Body of pancreas (tissue), 4 donors: ENCODE results near the gene FCRLB. TPM values are rescaled to one million over a fixed set of nuclear protein-coding genes. Genes with fewer than 3 reads are reported as not detected.
"Not testable (repeated sequence)": the region's sequence is repeated elsewhere in the genome, so short reads cannot be mapped to it uniquely, and the experiment has no call there.

Source experiments
- ATAC-seq: fragments of 150-250 bp; one replicate; pipeline ENCODE4 v1.9.1; 2016
- DNase-seq, 4 donors: peaks; one replicate each; pipeline ENCODE4 v3.0.0-alpha.2; 2019
- H3K27ac ChIP-seq, 4 donors: fragments of 200-600 bp; sonication (generic); 1 replicate in 3 of 4; 2 replicates in 1 of 4; pipeline versions ENCODE4 v1.5.1 to v1.6.1; 2016 to 2019; ENCODE audit warnings: mild to moderate bottlenecking in 1 of 4, mixed read lengths in 1 of 4, moderate library complexity in 1 of 4
- H3K27me3 ChIP-seq, 2 donors: fragments of 200-600 bp; sonication (generic); one replicate each; pipeline ENCODE4 v1.6.0; 2016; ENCODE audit warnings: mild to moderate bottlenecking in 1 of 2
- H3K36me3 ChIP-seq, 2 donors: fragments of 200-600 bp; sonication (generic); replicated peaks in 1 of 2; 2 replicates each; pipeline ENCODE4 v1.5.1; 2016; ENCODE audit warnings: low read depth in 2 of 2; ENCODE audit not compliant: insufficient read depth in 1 of 2
- H3K4me1 ChIP-seq: fragments of 200-600 bp; sonication (generic); one replicate; pipeline ENCODE4 v1.6.0; 2016
- H3K4me3 ChIP-seq, 2 donors: fragments of 200-600 bp; sonication (generic); 1 replicate in 1 of 2; 2 replicates in 1 of 2; pipeline ENCODE4 v1.5.1; 2016 to 2019
- H3K9me3 ChIP-seq, 3 donors: fragments of 200-600 bp; sonication (generic); 1 replicate in 2 of 3; 2 replicates in 1 of 3; pipeline ENCODE4 v1.5.1; 2016
- POLR2A ChIP-seq, 3 donors: fragments of 450-650 bp; IDR thresholded peaks; one replicate each; pipeline ENCODE4 v1.6.1; 2016; ENCODE audit warnings: antibody characterized with exemption in 3 of 3, mild to moderate bottlenecking in 2 of 3
- WGBS, 2 donors: methylation state at CpG; one replicate each; pipeline ENCODE4 v1.1.5; 2017; 5-methylcytosine and 5-hydroxymethylcytosine counted together
- intact Hi-C: fragments of 100-400 bp; cut with DNase I; formaldehyde crosslinking; loops from one replicate; pipeline ENCODE4 v1.15.1; 2023
- total RNA-seq, 2 donors: library from RNA; depleted of rRNA; stranded (reverse); fragments of >200 nt; gene quantifications; one replicate each; pipeline ENCODE4 v1.1.0, GENCODE V29; 2016
- TF ChIP-seq, protein P1 (sequence below), 7 experiments: fragments of 450-650 bp in 4 of 7; fragments of 200-600 bp in 3 of 7; sonication (generic) in 3 of 7; IDR thresholded peaks; one replicate each; pipeline ENCODE4 v1.5.1; 2016 to 2019; ENCODE audit warnings: antibody characterized with exemption in 7 of 7

Gene FCRLB, protein sequence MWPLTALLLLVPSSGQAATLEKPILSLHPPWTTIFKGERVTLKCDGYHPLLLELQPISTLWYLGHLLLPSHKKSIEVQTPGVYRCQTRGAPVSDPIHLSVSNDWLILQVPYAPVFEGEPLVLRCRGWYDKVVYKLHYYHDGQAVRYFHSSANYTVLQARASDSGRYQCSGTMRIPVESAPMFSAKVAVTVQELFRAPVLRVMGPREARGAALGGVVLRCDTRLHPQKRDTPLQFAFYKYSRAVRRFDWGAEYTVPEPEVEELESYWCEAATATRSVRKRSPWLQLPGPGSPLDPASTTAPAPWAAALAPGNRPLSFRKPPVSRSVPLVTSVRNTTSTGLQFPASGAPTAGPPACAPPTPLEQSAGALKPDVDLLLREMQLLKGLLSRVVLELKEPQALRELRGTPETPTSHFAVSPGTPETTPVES
- total RNA-seq: not detected

DNA sequence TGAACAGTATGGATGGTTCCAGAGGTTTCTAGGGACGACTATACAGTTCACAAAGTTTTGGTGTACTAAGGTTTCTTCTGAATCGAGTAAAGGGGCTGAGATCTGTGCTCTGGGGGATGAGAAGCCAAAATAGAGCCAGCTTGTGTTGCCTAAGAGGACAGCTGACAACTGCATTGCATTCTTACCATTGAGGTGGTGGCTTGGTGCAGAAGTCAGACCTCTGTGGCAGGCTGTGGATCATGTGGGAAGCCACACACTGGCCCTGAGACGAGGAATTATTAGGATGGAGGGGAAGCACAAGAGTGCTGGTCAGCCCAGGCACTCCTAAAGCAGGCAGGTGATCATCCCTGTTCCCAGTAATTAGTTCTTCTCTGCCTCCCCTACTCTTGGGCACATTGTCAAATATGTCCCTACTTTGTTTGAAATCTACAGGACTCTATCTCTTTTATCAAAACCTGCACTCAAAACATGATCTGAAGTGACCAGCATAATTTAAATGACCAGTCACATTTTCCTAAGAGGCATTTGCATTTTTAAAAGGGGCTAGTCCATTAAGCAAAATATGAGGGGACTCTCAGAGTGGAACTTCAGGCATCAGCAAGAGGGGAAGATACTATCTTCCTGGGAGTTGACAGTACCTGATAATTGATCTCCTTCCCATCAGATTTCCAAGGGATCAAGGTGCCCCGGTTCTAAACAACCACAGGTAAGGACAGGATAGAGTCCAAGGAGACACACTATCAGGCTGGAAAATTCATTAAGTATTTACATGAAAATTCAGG lies at the start of gene FCRLB:
Gene FCRLB, plus strand, starts transcription at position 589 of the 782 bp plus-strand sequence. CDS start 1,129 bp downstream, outside the sequence.
- Histone ChIP-seq H3K4me1 (peaks cover 8% of the 10 kb centered on the region), H3K36me3 (no peaks in the 10 kb centered on the region), H3K27me3 (no peaks in the 10 kb centered on the region), H3K9me3 (no peaks in the 10 kb centered on the region), H3K27ac (no peak within 1 kb of the TSS), H3K4me3 (no peak within 1 kb of the TSS)
- intact Hi-C loops: no loop called here
- DNase-seq (no peak), ATAC-seq (no peak)
- WGBS, 2 donors: 18 to 40% methylated on average over 4 of the region's 4 CpGs
- TF ChIP-seq POLR2A (IDR thresholded peaks at IDR 0.05): no peak
- TF ChIP-seq, protein P1, sequence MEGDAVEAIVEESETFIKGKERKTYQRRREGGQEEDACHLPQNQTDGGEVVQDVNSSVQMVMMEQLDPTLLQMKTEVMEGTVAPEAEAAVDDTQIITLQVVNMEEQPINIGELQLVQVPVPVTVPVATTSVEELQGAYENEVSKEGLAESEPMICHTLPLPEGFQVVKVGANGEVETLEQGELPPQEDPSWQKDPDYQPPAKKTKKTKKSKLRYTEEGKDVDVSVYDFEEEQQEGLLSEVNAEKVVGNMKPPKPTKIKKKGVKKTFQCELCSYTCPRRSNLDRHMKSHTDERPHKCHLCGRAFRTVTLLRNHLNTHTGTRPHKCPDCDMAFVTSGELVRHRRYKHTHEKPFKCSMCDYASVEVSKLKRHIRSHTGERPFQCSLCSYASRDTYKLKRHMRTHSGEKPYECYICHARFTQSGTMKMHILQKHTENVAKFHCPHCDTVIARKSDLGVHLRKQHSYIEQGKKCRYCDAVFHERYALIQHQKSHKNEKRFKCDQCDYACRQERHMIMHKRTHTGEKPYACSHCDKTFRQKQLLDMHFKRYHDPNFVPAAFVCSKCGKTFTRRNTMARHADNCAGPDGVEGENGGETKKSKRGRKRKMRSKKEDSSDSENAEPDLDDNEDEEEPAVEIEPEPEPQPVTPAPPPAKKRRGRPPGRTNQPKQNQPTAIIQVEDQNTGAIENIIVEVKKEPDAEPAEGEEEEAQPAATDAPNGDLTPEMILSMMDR (IDR thresholded peaks at IDR 0.05): no peak

DNA sequence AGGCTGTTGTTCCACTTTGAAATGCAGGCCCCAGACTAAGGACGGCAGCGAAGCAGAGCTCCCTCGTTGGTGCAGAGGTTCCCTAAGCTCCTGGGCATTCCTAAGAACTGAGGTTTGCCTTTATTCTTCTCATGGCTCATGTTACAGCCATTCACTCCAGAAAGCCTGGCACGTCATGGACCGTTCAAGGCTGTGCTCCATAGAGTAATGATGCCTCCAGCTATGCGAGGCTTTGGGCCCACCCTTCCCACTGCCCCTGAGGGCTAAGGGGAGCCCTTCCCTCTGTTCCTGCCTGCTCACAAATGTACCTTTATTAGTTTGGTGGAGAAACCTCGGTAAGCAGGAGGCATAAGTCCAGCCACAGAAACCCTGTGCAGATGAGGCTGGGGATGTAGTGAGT lies 47.9 kb upstream of the FCRLB start:
- H3K27me3 ChIP-seq, ATAC-seq: not testable (repeated sequence)

DNA sequence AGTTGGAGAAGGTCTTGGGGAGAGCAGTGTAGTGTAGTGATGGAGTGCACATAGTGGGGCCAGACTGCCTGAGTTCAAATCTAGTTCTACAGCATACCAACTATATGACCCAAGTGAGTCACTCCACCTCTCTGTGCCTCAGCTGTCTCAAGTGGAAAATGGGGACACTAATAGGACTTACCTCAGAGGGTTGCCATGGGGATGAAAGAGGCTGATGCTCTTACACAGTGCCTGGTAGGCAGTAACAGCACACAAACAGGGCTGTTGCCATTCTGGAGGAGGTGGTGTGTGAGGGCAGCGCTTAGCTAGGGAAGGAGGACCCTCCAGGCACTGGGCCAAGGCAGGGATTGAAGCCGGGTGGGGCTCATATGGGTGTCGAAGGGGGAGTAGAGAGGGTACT lies 46.9 kb upstream of the FCRLB start:
- DNase-seq, H3K36me3 ChIP-seq, ATAC-seq, H3K4me1 ChIP-seq, H3K9me3 ChIP-seq, H3K27me3 ChIP-seq, H3K27ac ChIP-seq, H3K4me3 ChIP-seq, intact Hi-C loops: not testable (repeated sequence)
- WGBS, 2 donors: 92 to 93% methylated on average over 3 of the region's 3 CpGs

More for the DNA sequence above, 47.9 kb upstream of the FCRLB start:
- H3K9me3 ChIP-seq, intact Hi-C loops, H3K36me3 ChIP-seq, H3K4me1 ChIP-seq, H3K27ac ChIP-seq, H3K4me3 ChIP-seq, DNase-seq: not testable (repeated sequence)
- 96% methylated on average over 4 of the region's 7 CpGs; no CpG with 5 or more reads in 1 of the 2 donors for WGBS, 2 donors

DNA sequence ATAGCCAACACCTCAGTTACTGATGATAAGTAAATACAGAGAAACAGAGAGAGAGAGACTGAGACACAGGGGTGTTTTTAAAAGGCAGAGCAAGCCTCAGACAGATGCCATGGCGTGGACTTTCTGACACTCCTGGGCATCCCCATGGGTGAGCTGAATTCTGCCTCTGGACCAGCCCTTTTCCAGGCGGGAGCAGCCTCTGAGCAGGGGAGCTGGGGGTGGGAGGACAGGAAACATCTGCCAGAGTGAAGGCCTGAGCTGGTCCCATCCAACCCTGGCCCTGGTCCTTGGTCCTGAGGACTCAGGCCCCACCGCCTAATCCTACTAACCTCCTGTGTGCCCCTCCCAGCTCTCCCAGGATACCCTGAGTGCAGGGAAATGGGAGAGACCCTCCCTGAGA lies 46.4 kb upstream of the FCRLB start:
- WGBS, 2 donors: 62 to 100% methylated on average over 2 to 3 of the region's 3 CpGs
- intact Hi-C loops, H3K36me3 ChIP-seq, H3K9me3 ChIP-seq, DNase-seq, H3K4me3 ChIP-seq, ATAC-seq, H3K4me1 ChIP-seq, H3K27me3 ChIP-seq, H3K27ac ChIP-seq: not testable (repeated sequence)

DNA sequence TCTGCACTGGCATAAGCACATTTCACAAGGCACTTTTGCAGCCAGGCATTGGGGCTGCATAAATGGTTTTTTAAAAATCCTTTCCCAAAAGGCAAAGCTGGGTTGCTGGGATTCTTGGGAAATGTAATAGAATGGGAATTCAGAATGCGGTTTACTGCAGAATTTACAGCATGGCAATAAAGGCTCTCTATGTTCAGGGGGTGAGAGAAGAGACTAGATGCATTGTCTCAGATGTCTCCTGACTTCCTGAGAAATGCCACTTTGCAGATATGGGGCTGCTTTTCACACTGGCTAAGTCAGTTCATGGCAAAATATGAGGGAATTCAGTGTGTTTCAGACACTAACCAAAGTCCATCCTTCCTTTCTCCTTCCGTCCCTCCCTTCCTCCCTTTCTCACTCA lies 44.9 kb upstream of the FCRLB start:
- intact Hi-C loops: no loop called here
- DNase-seq (no peak), ATAC-seq (no peak)
- Histone ChIP-seq H3K9me3 (no peaks in the 10 kb centered on the region), H3K27ac (no peak overlapping the region), H3K4me3 (no peak overlapping the region), H3K4me1 (no peaks in the 10 kb centered on the region), H3K27me3 (no peaks in the 10 kb centered on the region), H3K36me3 (no peaks in the 10 kb centered on the region)
- 91 to 98% methylated on average over 2 of the region's 2 CpGs for WGBS, 2 donors
- TF ChIP-seq, protein P1 (IDR thresholded peaks at IDR 0.05): no peak
- TF ChIP-seq POLR2A (IDR thresholded peaks at IDR 0.05): no peak

DNA sequence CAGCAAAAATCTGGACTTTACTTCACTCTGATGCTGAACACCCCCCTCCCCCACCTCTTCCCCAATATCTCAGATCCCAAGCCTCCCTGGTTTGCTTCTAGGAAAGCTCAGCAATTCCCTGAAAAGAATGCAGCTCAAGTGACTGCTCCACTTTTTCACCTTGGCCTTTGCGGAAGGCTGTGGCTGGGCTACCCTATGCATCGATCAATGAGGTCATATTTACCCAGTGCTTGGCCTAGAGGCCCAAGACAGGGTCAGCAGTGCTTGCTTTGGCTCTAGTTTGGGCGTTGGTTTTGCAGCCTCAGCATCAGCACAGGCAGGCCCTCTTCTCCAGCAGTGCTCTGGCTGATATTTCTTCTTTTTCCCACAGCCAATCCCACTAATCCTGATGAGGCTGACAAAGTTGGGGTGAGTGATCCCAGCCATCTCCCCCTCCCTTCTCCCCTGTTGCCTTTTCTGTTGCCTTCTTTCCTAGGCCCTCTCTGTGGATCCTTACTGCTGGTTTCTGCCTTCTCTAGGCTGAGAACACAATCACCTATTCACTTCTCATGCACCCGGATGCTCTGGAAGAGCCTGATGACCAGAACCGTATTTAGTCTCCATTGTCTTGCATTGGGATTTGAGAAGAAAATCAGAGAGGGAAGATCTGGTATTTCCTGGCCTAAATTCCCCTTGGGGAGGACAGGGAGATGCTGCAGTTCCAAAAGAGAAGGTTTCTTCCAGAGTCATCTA lies 44.2 kb upstream of the FCRLB start:
- H3K27me3 ChIP-seq: no peaks in the 10 kb centered on the region
- no peaks in the 10 kb centered on the region for H3K4me1 ChIP-seq
- H3K9me3 ChIP-seq: no peaks in the 10 kb centered on the region
- TF ChIP-seq POLR2A (IDR thresholded peaks at IDR 0.05): no peak
- no peak overlapping the region for H3K27ac ChIP-seq
- intact Hi-C loops: no loop called here
- peak in 3 of 4 donors; percentile 8 to 35 (median 14) for DNase-seq
- 51 to 66% methylated on average over 5 of the region's 5 CpGs for WGBS, 2 donors
- no peak for ATAC-seq
- no peak overlapping the region for H3K4me3 ChIP-seq
- H3K36me3 ChIP-seq: no peaks in the 10 kb centered on the region
